ENCODE measurements around the gene ANKRD23.
"Not testable (repeated sequence)": the region's sequence is repeated elsewhere in the genome, so short reads cannot be mapped to it uniquely, and the experiment has no call there.

ANKRD23 gene

GRCh38 chr2:96843538-96844268, at the start of gene ANKRD23:
TSS of gene ANKRD23 (minus strand) at chr2:96844021. CDS start at chr2:96843992, 29 bp downstream.
- no peak for DNase-seq

- DNase-seq, result no peak
Observed at GRCh38 chr2:96891591-96892333, 47.9 kb upstream of the ANKRD23 start.

- DNase-seq, result no peak
Observed at GRCh38 chr2:96890726-96891385, 47.0 kb upstream of the ANKRD23 start.

- no peak for DNase-seq
Observed at GRCh38 chr2:96890252-96890651, 46.4 kb upstream of the ANKRD23 start.

GRCh38 chr2:96889502-96889901, 45.7 kb upstream of the ANKRD23 start:
- DNase-seq, result not testable (repeated sequence)

- no peak for DNase-seq
Observed at GRCh38 chr2:96888072-96889011, 44.5 kb upstream of the ANKRD23 start.

GRCh38 chr2:96887493-96888012, 43.7 kb upstream of the ANKRD23 start:
- DNase-seq, result no peak

GRCh38 chr2:96885432-96886347, 41.9 kb upstream of the ANKRD23 start:
- no peak for DNase-seq

GRCh38 chr2:96884299-96885094, 40.7 kb upstream of the ANKRD23 start:
- DNase-seq, result no peak

- DNase-seq, result no peak
Observed at GRCh38 chr2:96883306-96883705, 39.5 kb upstream of the ANKRD23 start.

- no peak for DNase-seq
Observed at GRCh38 chr2:96882906-96883305, 39.1 kb upstream of the ANKRD23 start.

- no peak for DNase-seq
Observed at GRCh38 chr2:96882230-96882629, 38.4 kb upstream of the ANKRD23 start.

- no peak for DNase-seq
Observed at GRCh38 chr2:96881349-96882195, 37.8 kb upstream of the ANKRD23 start.

GRCh38 chr2:96880891-96881273, 37.1 kb upstream of the ANKRD23 start:
- no peak for DNase-seq

GRCh38 chr2:96879545-96880040, 35.8 kb upstream of the ANKRD23 start:
- no peak for DNase-seq

GRCh38 chr2:96878796-96879544, 35.1 kb upstream of the ANKRD23 start:
- DNase-seq, result no peak

GRCh38 chr2:96878171-96878570, 34.4 kb upstream of the ANKRD23 start:
- no peak for DNase-seq

GRCh38 chr2:96877631-96878092, 33.8 kb upstream of the ANKRD23 start:
- peak; percentile 60 for DNase-seq
